HL-60 (cell line): ENCODE data around the gene ME1.

ENCODE experiments used
- CTCF ChIP-seq: IDR thresholded peaks from one replicate; pipeline ENCODE4 v1.5.1; 2011; ENCODE audit warnings: low read length, control low read depth, inconsistent platforms; ENCODE audit not compliant: insufficient read depth
- GABPA ChIP-seq: IDR thresholded peaks from 2 replicates; pipeline ENCODE4 v1.6.1; 2012; ENCODE audit warnings: low read depth
- POLR2AphosphoS5 ChIP-seq: IDR thresholded peaks from 2 replicates; pipeline ENCODE4 v1.6.1; 2012; ENCODE audit warnings: low read depth
- REST ChIP-seq: IDR thresholded peaks from 2 replicates; pipeline ENCODE4 v1.6.1; 2012; ENCODE audit warnings: low read depth; ENCODE audit not compliant: insufficient replicate concordance
- SPI1 ChIP-seq: IDR thresholded peaks from 2 replicates; pipeline ENCODE4 v1.6.1; 2012; ENCODE audit warnings: low read depth, mild to moderate bottlenecking, borderline replicate concordance

- TF ChIP-seq CTCF (no peak), POLR2AphosphoS5 (no peak), REST (no peak), GABPA (no peak), SPI1 (no peak)
These were observed 231.5 kb downstream of the ME1 start for GRCh38 chr6:83199173-83199862.
